SK-N-SH treated with all-trans-retinoic acid at 6 μM for 48 hours (cell line): ENCODE results near the gene ZNF41.

Experiments
- ESRRG ChIP-seq: fragments of 250-450 bp; sonication (Bioruptor Pico); IDR thresholded peaks from 2 replicates; pipeline ENCODE4 v1.6.1; 2021; ENCODE audit warnings: mild to moderate bottlenecking
- GLIS3 ChIP-seq: fragments of 250-450 bp; sonication (Bioruptor Pico); IDR thresholded peaks from 2 replicates; pipeline ENCODE4 v1.5.0; 2020; ENCODE audit warnings: mild to moderate bottlenecking, moderate library complexity
- RARB ChIP-seq: fragments of 250-450 bp; sonication (Bioruptor Pico); IDR thresholded peaks from 2 replicates; pipeline ENCODE4 v1.8.0; 2021; ENCODE audit warnings: mild to moderate bottlenecking, moderate library complexity
- TOX ChIP-seq: fragments of 250-450 bp; sonication (Bioruptor Pico); IDR thresholded peaks from 2 replicates; pipeline ENCODE4 v1.8.0; 2021; ENCODE audit warnings: mild to moderate bottlenecking, moderate library complexity, borderline replicate concordance
- ZFP30 ChIP-seq: fragments of 450-650 bp; formaldehyde crosslinking; IDR thresholded peaks from 2 replicates; pipeline ENCODE4 v1.5.0; 2022; ENCODE audit warnings: mild to moderate bottlenecking, moderate library complexity
- TF ChIP-seq, protein P1 (sequence below): fragments of 250-450 bp; sonication (Bioruptor Pico); IDR thresholded peaks from 2 replicates; pipeline ENCODE4 v1.8.0; 2020; ENCODE audit warnings: mild to moderate bottlenecking, moderate library complexity, borderline replicate concordance

DNA sequence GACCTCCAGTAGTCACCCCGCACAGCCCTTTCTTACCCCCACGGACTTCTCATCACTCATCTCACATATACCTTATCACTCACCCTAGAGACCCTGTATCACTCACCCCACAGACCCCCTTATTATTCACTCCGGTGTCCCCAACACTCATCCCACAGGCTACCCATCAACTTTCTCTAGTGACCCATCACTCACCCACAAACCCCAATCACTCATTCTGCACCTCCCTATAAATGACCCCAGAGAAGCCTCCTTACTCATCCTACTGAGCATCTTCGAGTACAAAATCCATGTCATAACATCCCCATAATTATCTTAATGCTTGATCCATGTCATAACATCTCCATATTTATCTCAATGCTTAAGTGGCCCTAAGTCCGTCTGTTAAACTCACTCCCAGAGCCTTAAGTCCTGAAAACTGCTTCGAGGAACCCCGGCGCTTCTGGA, 934 bp downstream of the ZNF41 start:
- TF ChIP-seq TOX (no peak), ZFP30 (CRISPR knock-in tag) (no peak), RARB (CRISPR knock-in tag) (no peak), GLIS3 (CRISPR knock-in tag) (no peak), ESRRG (CRISPR knock-in tag) (no peak)
- TF ChIP-seq, protein P1, sequence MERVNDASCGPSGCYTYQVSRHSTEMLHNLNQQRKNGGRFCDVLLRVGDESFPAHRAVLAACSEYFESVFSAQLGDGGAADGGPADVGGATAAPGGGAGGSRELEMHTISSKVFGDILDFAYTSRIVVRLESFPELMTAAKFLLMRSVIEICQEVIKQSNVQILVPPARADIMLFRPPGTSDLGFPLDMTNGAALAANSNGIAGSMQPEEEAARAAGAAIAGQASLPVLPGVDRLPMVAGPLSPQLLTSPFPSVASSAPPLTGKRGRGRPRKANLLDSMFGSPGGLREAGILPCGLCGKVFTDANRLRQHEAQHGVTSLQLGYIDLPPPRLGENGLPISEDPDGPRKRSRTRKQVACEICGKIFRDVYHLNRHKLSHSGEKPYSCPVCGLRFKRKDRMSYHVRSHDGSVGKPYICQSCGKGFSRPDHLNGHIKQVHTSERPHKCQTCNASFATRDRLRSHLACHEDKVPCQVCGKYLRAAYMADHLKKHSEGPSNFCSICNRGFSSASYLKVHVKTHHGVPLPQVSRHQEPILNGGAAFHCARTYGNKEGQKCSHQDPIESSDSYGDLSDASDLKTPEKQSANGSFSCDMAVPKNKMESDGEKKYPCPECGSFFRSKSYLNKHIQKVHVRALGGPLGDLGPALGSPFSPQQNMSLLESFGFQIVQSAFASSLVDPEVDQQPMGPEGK (CRISPR knock-in tag) = no peak
